Neuronal stem cell (in vitro differentiated cells): ENCODE results near the gene MMRN1.

ENCODE experiments used
- DNase-seq: peaks from one replicate; pipeline ENCODE4 v3.0.0-alpha.2; 2013; ENCODE audit warnings: low spot score
- H2AFZ ChIP-seq: one replicate; pipeline ENCODE4 v1.6.1; 2013; ENCODE audit warnings: mild to moderate bottlenecking, low read length, inconsistent platforms
- H2AK5ac ChIP-seq: 2 replicates; pipeline ENCODE4 v1.6.1; 2013; ENCODE audit warnings: low read depth, mild to moderate bottlenecking, inconsistent platforms, low read length, moderate library complexity, mixed read lengths
- H2BK120ac ChIP-seq: 2 replicates; pipeline ENCODE4 v1.6.1; 2013; ENCODE audit warnings: low read depth, mild to moderate bottlenecking, inconsistent platforms, low read length, moderate library complexity, mixed read lengths
- H2BK12ac ChIP-seq: one replicate; pipeline ENCODE4 v1.6.1; 2013; ENCODE audit warnings: low read length, inconsistent platforms
- H2BK15ac ChIP-seq: 2 replicates; pipeline ENCODE4 v1.6.1; 2013; ENCODE audit warnings: mild to moderate bottlenecking, low read length, inconsistent platforms, mixed read lengths
- H2BK5ac ChIP-seq: one replicate; pipeline ENCODE4 v1.6.1; 2013; ENCODE audit warnings: inconsistent platforms, mild to moderate bottlenecking, low read length, moderate library complexity
- H3K14ac ChIP-seq: one replicate; pipeline ENCODE4 v1.6.1; 2013; ENCODE audit warnings: low read length, inconsistent platforms
- H3K18ac ChIP-seq: 2 replicates; pipeline ENCODE4 v1.6.1; 2013; ENCODE audit warnings: low read length, inconsistent platforms
- H3K23ac ChIP-seq: 2 replicates; pipeline ENCODE4 v1.6.1; 2013; ENCODE audit warnings: low read depth, mild to moderate bottlenecking, mixed read lengths, low read length, inconsistent platforms; ENCODE audit not compliant: poor library complexity
- H3K27ac ChIP-seq: replicated peaks from 3 replicates; pipeline ENCODE4 v1.5.1; 2013; ENCODE audit warnings: low read length, inconsistent platforms
- H3K27me3 ChIP-seq, 3 experiments: 2 replicates each; pipeline ENCODE4 v1.6.1; 2013; ENCODE audit warnings: low read length in 3 of 3, mild to moderate bottlenecking in 2 of 3, inconsistent platforms in 1 of 3, low read depth in 1 of 3, mixed read lengths in 1 of 3, moderate library complexity in 1 of 3; ENCODE audit not compliant: control insufficient read depth in 3 of 3, insufficient read depth in 3 of 3
- H3K36me3 ChIP-seq, 2 donors: replicated peaks in 1 of 2; 2 replicates each; pipeline ENCODE4 v1.6.1; 2013; ENCODE audit warnings: low read length in 2 of 2; ENCODE audit not compliant: control insufficient read depth in 2 of 2, insufficient read depth in 2 of 2
- H3K4ac ChIP-seq: 2 replicates; pipeline ENCODE4 v1.6.1; 2013; ENCODE audit warnings: inconsistent platforms, mild to moderate bottlenecking, low read length, moderate library complexity
- H3K4me1 ChIP-seq, 2 donors: 1 replicate in 1 of 2; 2 replicates in 1 of 2; pipeline ENCODE4 v1.6.1; 2013; ENCODE audit warnings: low read length in 2 of 2, low read depth in 1 of 2; ENCODE audit not compliant: control insufficient read depth in 2 of 2, insufficient read depth in 1 of 2
- H3K4me2 ChIP-seq: one replicate; pipeline ENCODE4 v1.6.1; 2013; ENCODE audit warnings: mild to moderate bottlenecking, low read length, inconsistent platforms; ENCODE audit not compliant: insufficient read depth, poor library complexity, severe bottlenecking
- H3K4me3 ChIP-seq, 2 donors: 2 replicates each; pipeline ENCODE4 v1.5.1; 2013; ENCODE audit warnings: low read length in 2 of 2, mild to moderate bottlenecking in 2 of 2, inconsistent platforms in 1 of 2, moderate library complexity in 1 of 2
- H3K79me1 ChIP-seq: one replicate; pipeline ENCODE4 v1.6.1; 2013; ENCODE audit warnings: low read depth, mild to moderate bottlenecking, inconsistent platforms, low read length, moderate library complexity
- H3K9ac ChIP-seq: one replicate; pipeline ENCODE4 v1.6.1; 2013; ENCODE audit warnings: mild to moderate bottlenecking, low read depth, low read length, inconsistent platforms; ENCODE audit not compliant: poor library complexity
- H3K9me3 ChIP-seq, 2 donors: replicated peaks in 1 of 2; 2 replicates each; pipeline versions ENCODE3 to v1.6.1; 2013; ENCODE audit warnings: low read length in 2 of 2, mild to moderate bottlenecking in 2 of 2, inconsistent platforms in 1 of 2, low read depth in 1 of 2, mixed read lengths in 1 of 2, moderate library complexity in 1 of 2; ENCODE audit not compliant: control insufficient read depth in 2 of 2, insufficient read depth in 1 of 2
- H4K8ac ChIP-seq: one replicate; pipeline ENCODE4 v1.6.1; 2013; ENCODE audit warnings: low read depth, mild to moderate bottlenecking, inconsistent platforms, low read length, moderate library complexity
- H4K91ac ChIP-seq: one replicate; pipeline ENCODE4 v1.6.1; 2013; ENCODE audit warnings: low read length, low read depth, mild to moderate bottlenecking, inconsistent platforms; ENCODE audit not compliant: poor library complexity
- WGBS, 2 donors: extraction: QIAGEN DNeasy Blood & Tissue Kit; methylation state at CpG; one replicate each; pipeline ENCODE4 v1.1.7; 2013; ENCODE audit warnings: missing lambda C conversion rate in 2 of 2, mixed read lengths in 1 of 2; ENCODE audit not compliant: insufficient read length in 2 of 2, insufficient replicate concordance in 1 of 2; ENCODE audit errors: extremely low coverage in 2 of 2; 5-methylcytosine and 5-hydroxymethylcytosine counted together

Gene MMRN1

DNA sequence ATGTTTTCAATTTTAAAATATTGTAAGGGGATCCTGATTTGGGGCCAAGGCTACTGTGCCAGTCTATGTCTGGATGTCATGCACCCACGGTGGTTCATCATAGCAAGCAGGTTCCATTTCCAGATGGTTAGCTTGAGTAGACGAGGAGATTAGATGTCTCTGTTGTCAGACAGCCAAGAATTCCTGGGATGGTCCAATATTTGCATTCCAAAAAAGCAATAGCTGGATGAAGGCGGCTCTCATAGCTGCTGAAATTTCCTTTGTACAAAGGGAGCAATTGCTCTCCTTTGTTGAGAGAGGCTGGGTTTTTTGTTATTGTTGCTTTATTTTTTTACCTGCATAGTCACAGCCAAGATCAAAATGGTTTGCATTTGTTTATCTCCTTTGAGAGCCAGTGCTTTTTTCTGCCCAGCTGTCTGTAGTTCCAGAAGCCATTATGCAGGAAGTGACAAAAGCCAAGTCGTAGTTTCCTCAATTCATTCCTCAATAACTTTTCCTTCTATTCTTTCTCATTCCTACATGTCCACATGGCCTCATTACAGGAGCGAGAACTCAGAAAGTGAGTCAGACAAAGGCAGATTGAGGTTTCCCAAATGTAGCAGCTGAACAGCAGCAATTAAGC, 107.9 kb downstream of the MMRN1 start:
- DNase-seq, result no peak
- Histone ChIP-seq H3K9me3 (no peaks in the 10 kb centered on the region), H4K91ac (no peak overlapping the region)

More for the DNA sequence above, 107.9 kb downstream of the MMRN1 start:
- peaks cover 7 to 8% of the 10 kb centered on the region in 2 donors for H3K4me1 ChIP-seq
- no peak overlapping the region for H2BK12ac ChIP-seq
- no peak overlapping the region for H3K23ac ChIP-seq
- no peak overlapping the region for H2AK5ac ChIP-seq
- no peaks in the 10 kb centered on the region for H3K79me1 ChIP-seq
- no peak overlapping the region for H3K4me3 ChIP-seq
- no peak overlapping the region for H3K14ac ChIP-seq
- H3K4ac ChIP-seq, result no peak overlapping the region
- no peak overlapping the region for H3K9ac ChIP-seq
- no peak overlapping the region for H3K27ac ChIP-seq
- H2AFZ ChIP-seq, result peak overlapping the region; percentile 67
- H3K4me2 ChIP-seq, result no peak overlapping the region
- H3K18ac ChIP-seq, result no peak overlapping the region
- no peak overlapping the region for H2BK5ac ChIP-seq
- no peak overlapping the region for H4K8ac ChIP-seq
- no peak overlapping the region for H2BK120ac ChIP-seq
- no peaks in the 10 kb centered on the region for H3K36me3 ChIP-seq
- no CpG with 5 or more reads among the region's 5 CpGs for WGBS, 2 donors
- no peak overlapping the region for H2BK15ac ChIP-seq
- no peaks in the 10 kb centered on the region for H3K27me3 ChIP-seq
